GM12801 (cell line): Measurements from ENCODE around the gene CRCP.

Experiments used
- CTCF ChIP-seq: IDR thresholded peaks from one replicate; pipeline ENCODE4 v1.5.1; 2011; ENCODE audit warnings: control low read depth; ENCODE audit not compliant: insufficient read length; ENCODE audit errors: extremely low read depth

Gene CRCP

GRCh38 chr7:66188645-66189044 is 74.0 kb downstream of the CRCP start:
- TF ChIP-seq CTCF, result no peak

- no peak for TF ChIP-seq CTCF
Observed at GRCh38 chr7:66189695-66190503, 75.3 kb downstream of the CRCP start.

- no peak for TF ChIP-seq CTCF
Observed at GRCh38 chr7:66190504-66190857, 75.8 kb downstream of the CRCP start.

GRCh38 chr7:66193146-66193725 is 78.6 kb downstream of the CRCP start:
- TF ChIP-seq CTCF, result no peak

- TF ChIP-seq CTCF, result no peak
Observed at GRCh38 chr7:66198469-66198868, 83.8 kb downstream of the CRCP start.

GRCh38 chr7:66198956-66199355 is 84.3 kb downstream of the CRCP start:
- TF ChIP-seq CTCF, result no peak

GRCh38 chr7:66202441-66202840 is 87.8 kb downstream of the CRCP start:
- no peak for TF ChIP-seq CTCF
